SK-N-SH treated with all-trans-retinoic acid at 6 μM for 48 hours (cell line): ENCODE results near the gene LYST.

Experiments
- ATAC-seq: fragments of 200-7000 bp; cut with Tn5 transposase; 3 replicates; pipeline ENCODE4 v1.9.1; 2020; ENCODE audit warnings: mild to moderate bottlenecking, moderate library complexity
- ARNTL ChIP-seq: fragments of 450-650 bp; formaldehyde crosslinking; IDR thresholded peaks from 2 replicates; pipeline ENCODE4 v1.5.0; 2020; ENCODE audit warnings: low read depth, mild to moderate bottlenecking, moderate library complexity, borderline replicate concordance
- BACH2 ChIP-seq: fragments of 250-450 bp; sonication (Bioruptor Pico); IDR thresholded peaks from 2 replicates; pipeline ENCODE4 v1.9.0; 2021; ENCODE audit warnings: mild to moderate bottlenecking, borderline replicate concordance
- CSDC2 ChIP-seq: fragments of 250-450 bp; sonication (Bioruptor Pico); IDR thresholded peaks from 2 replicates; pipeline ENCODE4 v1.5.0; 2020; ENCODE audit warnings: mild to moderate bottlenecking, moderate library complexity
- CSRNP3 ChIP-seq: fragments of 250-450 bp; sonication (Bioruptor Pico); IDR thresholded peaks from 2 replicates; pipeline ENCODE4 v1.5.1; 2021; ENCODE audit warnings: mild to moderate bottlenecking, moderate library complexity
- ESRRG ChIP-seq: fragments of 250-450 bp; sonication (Bioruptor Pico); IDR thresholded peaks from 2 replicates; pipeline ENCODE4 v1.6.1; 2021; ENCODE audit warnings: mild to moderate bottlenecking
- GLIS3 ChIP-seq: fragments of 250-450 bp; sonication (Bioruptor Pico); IDR thresholded peaks from 2 replicates; pipeline ENCODE4 v1.5.0; 2020; ENCODE audit warnings: mild to moderate bottlenecking, moderate library complexity
- ISL1 ChIP-seq: fragments of 250-450 bp; sonication (Bioruptor Pico); IDR thresholded peaks from 2 replicates; pipeline ENCODE4 v2.1.2; 2022; ENCODE audit warnings: mild to moderate bottlenecking, moderate library complexity
- OSR1 ChIP-seq: fragments of 250-450 bp; sonication (Bioruptor Pico); IDR thresholded peaks from 2 replicates; pipeline ENCODE4 v1.8.0; 2022; ENCODE audit warnings: moderate library complexity, mild to moderate bottlenecking, inconsistent platforms
- PPARA ChIP-seq: fragments of 250-450 bp; sonication (Bioruptor Pico); IDR thresholded peaks from 2 replicates; pipeline ENCODE4 v1.5.0; 2020; ENCODE audit warnings: mild to moderate bottlenecking, borderline replicate concordance
- RARB ChIP-seq: fragments of 250-450 bp; sonication (Bioruptor Pico); IDR thresholded peaks from 2 replicates; pipeline ENCODE4 v1.8.0; 2021; ENCODE audit warnings: mild to moderate bottlenecking, moderate library complexity
- TCF4 ChIP-seq: fragments of 250-450 bp; sonication (Bioruptor Pico); IDR thresholded peaks from 2 replicates; pipeline ENCODE4 v1.8.0; 2021; ENCODE audit warnings: mild to moderate bottlenecking, moderate library complexity, borderline replicate concordance
- ZC3H10 ChIP-seq: fragments of 250-450 bp; sonication (Bioruptor Pico); IDR thresholded peaks from 2 replicates; pipeline ENCODE4 v1.5.1; 2021; ENCODE audit warnings: mild to moderate bottlenecking, moderate library complexity
- ZFP3 ChIP-seq: fragments of 250-450 bp; sonication (Bioruptor Pico); IDR thresholded peaks from 2 replicates; pipeline ENCODE4 v1.5.0; 2020; ENCODE audit warnings: mild to moderate bottlenecking, moderate library complexity
- ZNF565 ChIP-seq: fragments of 450-650 bp; formaldehyde crosslinking; conservative IDR thresholded peaks from 2 replicates; pipeline ENCODE4 v1.5.0; 2020; ENCODE audit warnings: low read depth, mild to moderate bottlenecking, moderate library complexity
- ZNF70 ChIP-seq: fragments of 450-650 bp; formaldehyde crosslinking; IDR thresholded peaks from 2 replicates; pipeline ENCODE4 v1.5.0; 2020; ENCODE audit warnings: mild to moderate bottlenecking, moderate library complexity
- TF ChIP-seq, protein P1 (sequence below): fragments of 250-450 bp; sonication (Bioruptor Pico); IDR thresholded peaks from 2 replicates; pipeline ENCODE4 v1.5.1; 2020; ENCODE audit warnings: low read depth, mild to moderate bottlenecking, moderate library complexity
- TF ChIP-seq, protein P2 (sequence below): fragments of 250-450 bp; sonication (Bioruptor Pico); IDR thresholded peaks from 2 replicates; pipeline ENCODE4 v1.8.0; 2021; ENCODE audit warnings: low read depth, mild to moderate bottlenecking, moderate library complexity, borderline replicate concordance

The LYST gene

DNA sequence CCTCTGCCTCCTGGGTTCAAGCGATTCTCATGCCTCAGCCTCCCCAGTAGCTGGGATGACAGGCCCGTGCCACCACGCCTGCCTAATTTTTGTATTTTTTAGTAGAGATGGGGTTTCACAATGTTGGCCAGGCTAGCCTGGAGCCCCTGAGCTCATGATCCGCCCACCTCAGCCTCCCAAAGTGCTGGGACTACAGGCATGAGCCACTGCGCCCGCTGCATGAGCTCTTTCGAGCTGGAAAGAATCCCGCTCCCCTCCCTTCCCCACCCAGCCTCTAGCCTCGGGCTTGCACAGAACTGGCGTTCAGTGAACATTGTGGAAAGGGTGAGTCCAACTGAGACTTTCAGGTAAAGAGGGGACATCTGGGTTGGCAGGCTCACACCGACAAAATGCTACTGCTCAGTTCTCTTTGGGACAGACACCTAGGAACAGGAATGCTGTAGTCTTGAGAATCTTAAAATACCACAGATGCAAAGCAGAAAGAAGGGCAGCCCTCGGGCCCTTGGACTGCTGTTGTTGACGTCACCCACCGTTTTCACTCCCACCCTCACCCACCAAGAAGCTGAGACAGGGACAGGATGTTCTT, 207.4 kb downstream of the LYST start (continued):
- TF ChIP-seq CSRNP3, result no peak
- TF ChIP-seq, protein P1, sequence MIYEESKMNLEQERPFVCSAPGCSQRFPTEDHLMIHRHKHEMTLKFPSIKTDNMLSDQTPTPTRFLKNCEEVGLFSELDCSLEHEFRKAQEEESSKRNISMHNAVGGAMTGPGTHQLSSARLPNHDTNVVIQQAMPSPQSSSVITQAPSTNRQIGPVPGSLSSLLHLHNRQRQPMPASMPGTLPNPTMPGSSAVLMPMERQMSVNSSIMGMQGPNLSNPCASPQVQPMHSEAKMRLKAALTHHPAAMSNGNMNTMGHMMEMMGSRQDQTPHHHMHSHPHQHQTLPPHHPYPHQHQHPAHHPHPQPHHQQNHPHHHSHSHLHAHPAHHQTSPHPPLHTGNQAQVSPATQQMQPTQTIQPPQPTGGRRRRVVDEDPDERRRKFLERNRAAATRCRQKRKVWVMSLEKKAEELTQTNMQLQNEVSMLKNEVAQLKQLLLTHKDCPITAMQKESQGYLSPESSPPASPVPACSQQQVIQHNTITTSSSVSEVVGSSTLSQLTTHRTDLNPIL (CRISPR knock-in tag), result no peak

DNA sequence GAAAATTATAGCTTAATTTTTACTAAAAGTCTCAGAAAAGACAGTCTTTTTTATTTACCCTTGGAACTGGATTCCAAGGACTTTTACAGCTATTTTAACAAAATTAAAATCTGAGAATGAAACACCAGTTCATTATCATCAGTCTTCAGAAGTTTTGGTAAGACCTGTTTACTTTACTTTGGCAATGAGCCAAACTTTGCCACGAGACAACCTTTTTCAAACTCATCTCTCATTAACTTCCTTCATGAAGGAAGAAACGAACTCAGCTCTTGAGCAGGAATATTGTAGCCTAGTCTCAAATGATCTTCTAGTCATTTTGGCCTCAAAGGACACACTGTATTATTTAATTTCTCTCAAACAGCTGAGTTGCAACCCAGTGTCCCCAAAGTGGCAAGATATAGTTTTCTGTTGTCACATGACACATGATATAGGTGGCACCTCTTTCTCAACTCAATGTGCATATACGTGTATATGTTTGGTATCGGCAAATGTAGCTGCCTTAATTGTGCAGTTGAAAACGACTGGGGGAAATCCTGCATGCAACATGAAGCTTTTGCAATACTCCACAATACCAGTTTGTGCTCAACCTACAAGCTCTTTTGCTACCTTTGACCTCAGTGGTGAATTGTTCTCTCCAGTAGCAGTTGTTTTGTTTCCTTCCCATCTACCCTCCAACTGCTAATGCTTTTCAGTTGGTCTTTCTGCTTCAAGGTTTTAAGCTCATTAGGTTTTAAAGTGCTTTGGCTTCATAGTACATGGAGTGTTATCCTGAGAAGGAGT, 208.8 kb downstream of the LYST start:
- ATAC-seq, result no peak
- no peak for TF ChIP-seq ESRRG (CRISPR knock-in tag)
- TF ChIP-seq TCF4 (CRISPR knock-in tag), result no peak
- no peak for TF ChIP-seq ZNF70
- no peak for TF ChIP-seq ZNF565 (CRISPR knock-in tag)
- no peak for TF ChIP-seq BACH2 (CRISPR knock-in tag)
- no peak for TF ChIP-seq ZC3H10
- TF ChIP-seq GLIS3 (CRISPR knock-in tag), result no peak

DNA sequence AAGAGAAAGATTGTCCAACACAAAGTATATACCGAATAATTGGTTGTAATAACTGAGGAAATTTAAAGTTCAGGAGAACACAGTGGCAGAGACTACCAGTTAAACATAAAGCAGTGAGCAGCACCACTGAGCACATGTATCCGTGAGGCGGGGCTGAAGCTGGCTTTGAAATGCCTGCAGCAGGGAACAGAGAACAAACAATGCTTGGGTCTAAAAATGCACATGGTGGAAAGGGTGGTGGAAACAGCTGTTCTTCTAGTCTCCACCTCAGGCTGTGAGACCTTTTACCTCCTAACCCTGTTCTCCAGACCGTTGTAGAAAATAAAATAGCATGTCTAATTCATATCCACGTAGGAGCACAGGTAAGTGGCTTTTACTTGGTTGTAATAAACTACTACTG, 209.4 kb downstream of the LYST start:
- no peak for TF ChIP-seq CSDC2
- ATAC-seq, result no peak

GRCh38 chr1:235652364-235652763, 214.3 kb downstream of the LYST start:
- no peak for ATAC-seq
- no peak for TF ChIP-seq ISL1
- no peak for TF ChIP-seq RARB
- no peak for TF ChIP-seq ZFP3 (CRISPR knock-in tag)
- no peak for TF ChIP-seq PPARA (CRISPR knock-in tag)
- no peak for TF ChIP-seq ESRRG (CRISPR knock-in tag)
- TF ChIP-seq ARNTL (CRISPR knock-in tag), result no peak
- TF ChIP-seq ZNF565 (CRISPR knock-in tag), result no peak

DNA sequence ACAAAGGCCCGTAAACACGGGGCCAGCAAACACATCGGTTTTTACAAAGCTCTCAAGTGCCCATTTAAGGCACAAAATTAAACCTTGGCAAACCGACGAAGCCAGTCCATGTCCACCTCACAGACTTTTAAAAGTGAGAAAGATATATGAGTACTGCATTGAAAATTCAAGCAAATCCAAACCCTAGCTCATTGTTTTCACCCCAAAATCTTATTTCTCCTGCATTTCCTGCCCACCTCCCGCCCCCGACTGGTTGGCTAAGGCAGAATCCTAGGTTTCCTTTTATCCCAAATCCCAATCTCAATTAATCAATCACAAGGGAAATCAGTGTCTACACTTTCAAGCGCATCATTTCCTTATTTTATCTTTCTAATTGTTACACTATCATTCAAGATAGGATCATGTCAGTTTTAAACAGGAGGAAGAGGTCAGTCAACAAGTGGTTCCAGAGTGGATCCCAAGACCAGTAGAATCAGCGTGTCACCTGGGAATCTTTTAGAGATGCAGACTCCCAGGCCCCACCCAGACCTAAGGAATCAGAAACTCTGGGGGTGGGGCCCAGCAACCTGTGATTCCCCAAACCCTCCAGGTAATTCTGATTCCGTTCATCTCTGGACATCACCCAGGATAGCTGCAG, 215.4 kb downstream of the LYST start:
- ATAC-seq, result no peak
- TF ChIP-seq ZC3H10, result no peak
- TF ChIP-seq BACH2 (CRISPR knock-in tag), result no peak

DNA sequence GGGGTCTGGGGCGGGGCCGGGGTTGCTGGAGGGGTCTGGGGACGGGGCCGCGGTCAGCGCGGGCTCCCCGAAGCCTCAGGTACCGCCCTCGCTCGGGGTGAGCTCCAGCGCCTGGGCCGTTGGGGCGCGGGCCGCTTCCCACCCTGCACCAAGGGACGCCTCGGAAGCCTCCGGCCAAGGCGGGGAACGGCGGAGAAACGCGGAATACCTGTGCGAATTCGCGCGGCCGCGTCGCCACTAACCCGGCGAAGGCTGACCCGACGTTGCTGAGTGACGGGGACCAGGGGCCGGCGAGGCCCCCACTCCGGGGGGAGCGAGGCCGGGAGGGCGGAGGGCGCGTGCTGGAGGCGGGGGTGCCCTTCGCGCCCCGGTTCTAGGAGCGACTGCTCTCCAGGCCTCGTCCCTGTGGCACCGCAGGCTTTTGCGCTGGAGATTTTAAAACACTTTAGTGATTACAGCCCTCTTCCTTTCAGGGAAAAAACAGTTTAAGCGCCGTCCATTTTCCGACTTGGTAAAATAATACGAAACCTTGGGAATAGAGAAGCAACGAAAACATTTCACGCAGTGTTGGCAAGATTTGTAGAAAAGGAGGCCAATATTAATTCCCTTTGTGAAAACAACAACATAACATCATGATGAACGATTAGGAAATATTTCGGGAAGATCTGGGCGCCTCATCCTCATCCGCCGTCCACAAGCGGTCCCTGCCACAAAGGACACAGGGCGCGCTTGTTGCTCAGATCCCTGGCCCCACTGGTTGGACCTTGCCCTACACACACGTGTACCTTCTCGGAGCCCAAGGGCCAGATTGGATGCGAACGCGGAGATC, 216.2 kb downstream of the LYST start:
- ATAC-seq, result peak; percentile 22; the same call in 2 of the 3 replicates
- no peak for TF ChIP-seq CSRNP3
- no peak for TF ChIP-seq OSR1 (CRISPR knock-in tag)
- TF ChIP-seq, protein P2, sequence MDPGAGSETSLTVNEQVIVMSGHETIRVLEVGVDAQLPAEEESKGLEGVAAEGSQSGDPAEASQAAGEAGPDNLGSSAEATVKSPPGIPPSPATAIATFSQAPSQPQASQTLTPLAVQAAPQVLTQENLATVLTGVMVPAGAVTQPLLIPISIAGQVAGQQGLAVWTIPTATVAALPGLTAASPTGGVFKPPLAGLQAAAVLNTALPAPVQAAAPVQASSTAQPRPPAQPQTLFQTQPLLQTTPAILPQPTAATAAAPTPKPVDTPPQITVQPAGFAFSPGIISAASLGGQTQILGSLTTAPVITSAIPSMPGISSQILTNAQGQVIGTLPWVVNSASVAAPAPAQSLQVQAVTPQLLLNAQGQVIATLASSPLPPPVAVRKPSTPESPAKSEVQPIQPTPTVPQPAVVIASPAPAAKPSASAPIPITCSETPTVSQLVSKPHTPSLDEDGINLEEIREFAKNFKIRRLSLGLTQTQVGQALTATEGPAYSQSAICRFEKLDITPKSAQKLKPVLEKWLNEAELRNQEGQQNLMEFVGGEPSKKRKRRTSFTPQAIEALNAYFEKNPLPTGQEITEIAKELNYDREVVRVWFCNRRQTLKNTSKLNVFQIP, result no peak
